Measurements from ENCODE around the gene E2F6.

GRCh38 chr2:11457935-11458334 is 8.0 kb downstream of the E2F6 start:
- TF ChIP-seq CTCF (CRISPR knock-in tag; IDR thresholded peaks at IDR 0.05) (no peak), PATZ1 (CRISPR knock-in tag; IDR thresholded peaks at IDR 0.05) (no peak), FOXO4 (CRISPR knock-in tag; conservative IDR thresholded peaks at IDR 0.05) (no peak), ZNF510 (CRISPR knock-in tag; IDR thresholded peaks at IDR 0.05; ENCODE audit: low read depth) (no peak), ZHX1 (CRISPR knock-in tag; IDR thresholded peaks at IDR 0.05; ENCODE audit: low read depth) (no peak), NFIC (IDR thresholded peaks at IDR 0.05; ENCODE audit: low read length) (no peak), U2AF2 (IDR thresholded peaks at IDR 0.05; ENCODE audit: low read depth, low read length) (no peak), MAX (IDR thresholded peaks at IDR 0.05) (no peak), POLR2AphosphoS5 (IDR thresholded peaks at IDR 0.05; ENCODE audit: low read depth, low read length) (no peak), KDM3A (CRISPR knock-in tag; IDR thresholded peaks at IDR 0.05; ENCODE audit: low read depth) (no peak), FOXP1 (IDR thresholded peaks at IDR 0.05) (no peak), FOXP1 (CRISPR knock-in tag; IDR thresholded peaks at IDR 0.05) (no peak)

All from HepG2 (cell line).